Mucosa of gallbladder (tissue), 1 donor: ENCODE results near the gene ACBD6. TPM values are rescaled to one million over a fixed set of nuclear protein-coding genes. Genes with fewer than 3 reads are reported as not detected.

ENCODE experiments used
- DNase-seq: peaks from one replicate; pipeline ENCODE4 v3.0.0-alpha.2; 2020; ENCODE audit warnings: low spot score
- total RNA-seq: library from RNA; stranded (reverse); gene quantifications from one replicate; pipeline ENCODE4 v1.2.1, GENCODE V29; 2021
- donor health status: DM: no; HTN: no; CAD: no.

Gene ACBD6
- total RNA-seq, 1 donor from 2014 or later: 27.1 TPM

GRCh38 chr1:180270530-180271271, 231.7 kb downstream of the ACBD6 start:
- DNase-seq: no peak

- peak; percentile 44 for DNase-seq
Measured at GRCh38 chr1:180269645-180270529, 232.5 kb downstream of the ACBD6 start.

GRCh38 chr1:180268556-180269075, 233.8 kb downstream of the ACBD6 start:
- DNase-seq: no peak

- no peak for DNase-seq
Measured at GRCh38 chr1:180267761-180268555, 234.4 kb downstream of the ACBD6 start.

GRCh38 chr1:180267211-180267561, 235.2 kb downstream of the ACBD6 start:
- DNase-seq: no peak

- DNase-seq: no peak
Measured at GRCh38 chr1:180266275-180267210, 235.8 kb downstream of the ACBD6 start.

GRCh38 chr1:180265871-180266270, 236.5 kb downstream of the ACBD6 start:
- DNase-seq: no peak

- DNase-seq: no peak
Measured at GRCh38 chr1:180265201-180265600, 237.2 kb downstream of the ACBD6 start.

- DNase-seq: no peak
Measured at GRCh38 chr1:180264595-180264994, 237.8 kb downstream of the ACBD6 start.

GRCh38 chr1:180262628-180263488, 239.5 kb downstream of the ACBD6 start:
- no peak for DNase-seq

GRCh38 chr1:180261524-180262155, 240.7 kb downstream of the ACBD6 start:
- no peak for DNase-seq

GRCh38 chr1:180261030-180261429, 241.3 kb downstream of the ACBD6 start:
- DNase-seq: no peak

- no peak for DNase-seq
Measured at GRCh38 chr1:180260541-180260940, 241.8 kb downstream of the ACBD6 start.

GRCh38 chr1:180259431-180260338, 242.7 kb downstream of the ACBD6 start:
- no peak for DNase-seq

- no peak for DNase-seq
Measured at GRCh38 chr1:180258935-180259334, 243.4 kb downstream of the ACBD6 start.

- DNase-seq: no peak
Measured at GRCh38 chr1:180258290-180258689, 244.1 kb downstream of the ACBD6 start.

- no peak for DNase-seq
Measured at GRCh38 chr1:180257486-180257885, 244.9 kb downstream of the ACBD6 start.

- DNase-seq: no peak
Measured at GRCh38 chr1:180257028-180257386, 245.4 kb downstream of the ACBD6 start.
